ENCODE data around the gene RRAD.

DNA sequence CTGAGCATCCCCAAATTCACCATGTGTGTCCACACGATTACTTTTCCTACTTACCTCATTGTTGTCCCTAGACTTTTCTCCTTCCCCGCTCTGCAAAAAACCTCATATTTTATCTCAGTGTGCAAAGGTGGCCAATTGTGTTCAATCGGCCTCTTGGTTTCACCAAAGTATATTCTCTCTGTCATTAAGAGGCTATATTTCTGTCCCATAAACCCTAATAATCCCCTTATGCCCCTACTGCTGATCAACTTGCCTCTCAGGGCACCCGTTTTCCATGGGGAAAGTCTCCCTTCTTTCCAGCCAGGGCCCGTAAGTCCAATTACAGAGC, 21.6 kb upstream of the RRAD start:
- TF ChIP-seq, protein P1, sequence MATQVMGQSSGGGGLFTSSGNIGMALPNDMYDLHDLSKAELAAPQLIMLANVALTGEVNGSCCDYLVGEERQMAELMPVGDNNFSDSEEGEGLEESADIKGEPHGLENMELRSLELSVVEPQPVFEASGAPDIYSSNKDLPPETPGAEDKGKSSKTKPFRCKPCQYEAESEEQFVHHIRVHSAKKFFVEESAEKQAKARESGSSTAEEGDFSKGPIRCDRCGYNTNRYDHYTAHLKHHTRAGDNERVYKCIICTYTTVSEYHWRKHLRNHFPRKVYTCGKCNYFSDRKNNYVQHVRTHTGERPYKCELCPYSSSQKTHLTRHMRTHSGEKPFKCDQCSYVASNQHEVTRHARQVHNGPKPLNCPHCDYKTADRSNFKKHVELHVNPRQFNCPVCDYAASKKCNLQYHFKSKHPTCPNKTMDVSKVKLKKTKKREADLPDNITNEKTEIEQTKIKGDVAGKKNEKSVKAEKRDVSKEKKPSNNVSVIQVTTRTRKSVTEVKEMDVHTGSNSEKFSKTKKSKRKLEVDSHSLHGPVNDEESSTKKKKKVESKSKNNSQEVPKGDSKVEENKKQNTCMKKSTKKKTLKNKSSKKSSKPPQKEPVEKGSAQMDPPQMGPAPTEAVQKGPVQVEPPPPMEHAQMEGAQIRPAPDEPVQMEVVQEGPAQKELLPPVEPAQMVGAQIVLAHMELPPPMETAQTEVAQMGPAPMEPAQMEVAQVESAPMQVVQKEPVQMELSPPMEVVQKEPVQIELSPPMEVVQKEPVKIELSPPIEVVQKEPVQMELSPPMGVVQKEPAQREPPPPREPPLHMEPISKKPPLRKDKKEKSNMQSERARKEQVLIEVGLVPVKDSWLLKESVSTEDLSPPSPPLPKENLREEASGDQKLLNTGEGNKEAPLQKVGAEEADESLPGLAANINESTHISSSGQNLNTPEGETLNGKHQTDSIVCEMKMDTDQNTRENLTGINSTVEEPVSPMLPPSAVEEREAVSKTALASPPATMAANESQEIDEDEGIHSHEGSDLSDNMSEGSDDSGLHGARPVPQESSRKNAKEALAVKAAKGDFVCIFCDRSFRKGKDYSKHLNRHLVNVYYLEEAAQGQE (IDR thresholded peaks at IDR 0.05; ENCODE audit: insufficient replicate concordance, low read depth): no peak
- TF ChIP-seq CTCF (IDR thresholded peaks at IDR 0.05; ENCODE audit: insufficient read depth, low read length) (no peak), POLR2AphosphoS5 (IDR thresholded peaks at IDR 0.05; ENCODE audit: low read depth) (no peak), GABPA (IDR thresholded peaks at IDR 0.05; ENCODE audit: low read depth) (no peak), SPI1 (IDR thresholded peaks at IDR 0.05; ENCODE audit: borderline replicate concordance, low read depth) (no peak)

All from HL-60 (cell line).